Activated naive CD4-positive, alpha-beta T cell treated with anti-CD3 and anti-CD28 coated beads, Interleukin-2, amount 10 ng/mL, durations not matched to agents 7 days and 5 days (primary cell): ENCODE results near the gene CLIC1.

Experiments
- CTCF ChIA-PET: fragments of 350-600 bp; sonication (Branson Sonifier 250); formaldehyde crosslinking; loops from one replicate; lab custom pipeline; 2021; ENCODE audit warnings: antibody characterized with exemption; lab: Charles Lee
- DNase-seq: peaks from one replicate; pipeline ENCODE4 v3.0.0-alpha.2; 2020
- H3K27ac Mint-ChIP-seq: one replicate; pipeline ENCODE4 v1.8.0; 2021; ENCODE audit warnings: mild to moderate bottlenecking, moderate library complexity, mixed read lengths
- H3K27me3 Mint-ChIP-seq: one replicate; pipeline ENCODE4 v1.8.0; 2021; ENCODE audit warnings: mild to moderate bottlenecking, mixed read lengths
- H3K36me3 Mint-ChIP-seq: one replicate; pipeline ENCODE4 v1.8.0; 2021; ENCODE audit warnings: mixed read lengths
- H3K4me1 Mint-ChIP-seq: one replicate; pipeline ENCODE4 v1.8.0; 2021; ENCODE audit warnings: mixed read lengths
- H3K4me3 Mint-ChIP-seq: one replicate; pipeline ENCODE4 v1.8.0; 2021; ENCODE audit warnings: mild to moderate bottlenecking, moderate library complexity, mixed read lengths
- H3K9me3 Mint-ChIP-seq: one replicate; pipeline ENCODE4 v1.8.0; 2021; ENCODE audit warnings: mixed read lengths

The CLIC1 gene

GRCh38 chr6:31776485-31776988, 40.2 kb upstream of the CLIC1 start:
- Mint-ChIP-seq H3K27ac (peak overlapping the region; percentile 70), H3K4me3 (peak overlapping the region; percentile 23), H3K4me1 (peaks cover 49% of the 10 kb centered on the region), H3K36me3 (peaks cover 14% of the 10 kb centered on the region), H3K27me3 (peaks cover 5% of the 10 kb centered on the region), H3K9me3 (no peaks in the 10 kb centered on the region)
- CTCF ChIA-PET, result interaction anchor here (2.4 kb wide), 1 partner anchor 15 kb away, joined by 11 read pairs; no protein-coding TSS in a partner anchor
- no peak for DNase-seq

GRCh38 chr6:31775633-31776484, 39.5 kb upstream of the CLIC1 start:
- peaks cover 56% of the 10 kb centered on the region for H3K4me1 Mint-ChIP-seq
- CTCF ChIA-PET, result interaction anchor here (2.4 to 2.5 kb wide), 2 partner anchors 14 to 16 kb away, joined by 11 read pairs; no protein-coding TSS in a partner anchor
- H3K27ac Mint-ChIP-seq, result peak overlapping the region; percentile 70
- no peak for DNase-seq
- H3K36me3 Mint-ChIP-seq, result peaks cover 18% of the 10 kb centered on the region
- peaks cover 5% of the 10 kb centered on the region for H3K27me3 Mint-ChIP-seq
- peaks cover 3% of the 10 kb centered on the region for H3K9me3 Mint-ChIP-seq
- peak overlapping the region; percentile 28 for H3K4me3 Mint-ChIP-seq

- peaks cover 5% of the 10 kb centered on the region for H3K27me3 Mint-ChIP-seq
- H3K36me3 Mint-ChIP-seq, result peaks cover 13% of the 10 kb centered on the region
- CTCF ChIA-PET, result interaction anchor here (2.5 kb wide), 1 partner anchor 15 kb away, joined by 11 read pairs; no protein-coding TSS in a partner anchor
- no peak overlapping the region for H3K27ac Mint-ChIP-seq
- H3K9me3 Mint-ChIP-seq, result peaks cover 3% of the 10 kb centered on the region
- DNase-seq, result no peak
- no peak overlapping the region for H3K4me3 Mint-ChIP-seq
- H3K4me1 Mint-ChIP-seq, result peaks cover 62% of the 10 kb centered on the region
Measured at GRCh38 chr6:31775184-31775583, 38.9 kb upstream of the CLIC1 start.

GRCh38 chr6:31771992-31772358, 35.6 kb upstream of the CLIC1 start:
- H3K36me3 Mint-ChIP-seq, result peaks cover 7% of the 10 kb centered on the region
- peaks cover 5% of the 10 kb centered on the region for H3K27me3 Mint-ChIP-seq
- DNase-seq, result no peak
- CTCF ChIA-PET, result interaction anchor here (3.0 kb wide), 1 partner anchor 33 kb away, joined by 9 read pairs; the partner anchor contains the start of gene MSH5
- H3K27ac Mint-ChIP-seq, result peak overlapping the region; percentile 80
- peaks cover 3% of the 10 kb centered on the region for H3K9me3 Mint-ChIP-seq
- peaks cover 74% of the 10 kb centered on the region for H3K4me1 Mint-ChIP-seq
- no peak overlapping the region for H3K4me3 Mint-ChIP-seq

GRCh38 chr6:31770860-31771259, 34.5 kb upstream of the CLIC1 start:
- Mint-ChIP-seq H3K4me3 (no peak overlapping the region), H3K4me1 (peaks cover 62% of the 10 kb centered on the region)

GRCh38 chr6:31769684-31770371, 33.5 kb upstream of the CLIC1 start:
- CTCF ChIA-PET, result interaction anchor here (0.7 to 2.7 kb wide), 31 partner anchors 10 to 117 kb away, joined by 3 to 23 read pairs (median 5); partner anchors contain the start of genes ABHD16A, BAG6, CLIC1 and DDAH2
- H3K36me3 Mint-ChIP-seq, result peaks cover 9% of the 10 kb centered on the region
- DNase-seq, result peak; percentile 86
- peaks cover 52% of the 10 kb centered on the region for H3K4me1 Mint-ChIP-seq
- H3K27me3 Mint-ChIP-seq, result no peaks in the 10 kb centered on the region
- H3K27ac Mint-ChIP-seq, result peak overlapping the region; percentile 61
- peaks cover 3% of the 10 kb centered on the region for H3K9me3 Mint-ChIP-seq
- no peak overlapping the region for H3K4me3 Mint-ChIP-seq

More at GRCh38 chr6:31770860-31771259, 34.5 kb upstream of the CLIC1 start:
- CTCF ChIA-PET, result interaction anchor here (0.7 to 2.7 kb wide), 11 partner anchors 20 to 118 kb away, joined by 3 to 13 read pairs (median 7); partner anchors contain the start of genes BAG6, LY6G6C and VARS1
- Mint-ChIP-seq H3K9me3 (peaks cover 3% of the 10 kb centered on the region), H3K27ac (peak overlapping the region; percentile 39), H3K27me3 (peaks cover 5% of the 10 kb centered on the region), H3K36me3 (peaks cover 7% of the 10 kb centered on the region)
- DNase-seq, result no peak

- H3K36me3 Mint-ChIP-seq, result peaks cover 13% of the 10 kb centered on the region
- no peak overlapping the region for H3K4me3 Mint-ChIP-seq
- DNase-seq, result no peak
- H3K27ac Mint-ChIP-seq, result peak overlapping the region; percentile 52
- H3K9me3 Mint-ChIP-seq, result peaks cover 3% of the 10 kb centered on the region
- H3K4me1 Mint-ChIP-seq, result peaks cover 64% of the 10 kb centered on the region
- CTCF ChIA-PET, result interaction anchor here (0.8 to 2.7 kb wide), 16 partner anchors 9 to 116 kb away, joined by 3 to 23 read pairs (median 8); partner anchors contain the start of genes BAG6, CLIC1, DDAH2 and LY6G5C
- H3K27me3 Mint-ChIP-seq, result no peaks in the 10 kb centered on the region
Measured at GRCh38 chr6:31768363-31769257, 32.3 kb upstream of the CLIC1 start.

- no peaks in the 10 kb centered on the region for H3K27me3 Mint-ChIP-seq
- H3K27ac Mint-ChIP-seq, result no peak overlapping the region
- H3K4me3 Mint-ChIP-seq, result no peak overlapping the region
- peaks cover 20% of the 10 kb centered on the region for H3K36me3 Mint-ChIP-seq
- H3K4me1 Mint-ChIP-seq, result peaks cover 57% of the 10 kb centered on the region
- CTCF ChIA-PET, result no interaction called here
- H3K9me3 Mint-ChIP-seq, result peaks cover 3% of the 10 kb centered on the region
- DNase-seq, result no peak
Measured at GRCh38 chr6:31767096-31767645, 30.8 kb upstream of the CLIC1 start.

- DNase-seq, result no peak
- Mint-ChIP-seq H3K4me3 (no peak overlapping the region), H3K36me3 (peaks cover 21% of the 10 kb centered on the region), H3K27me3 (no peaks in the 10 kb centered on the region), H3K27ac (peak overlapping the region; percentile 49), H3K9me3 (no peaks in the 10 kb centered on the region), H3K4me1 (peaks cover 48% of the 10 kb centered on the region)
- CTCF ChIA-PET, result interaction anchor here (0.9 kb wide), 1 partner anchor 12 kb away, joined by 3 read pairs; no protein-coding TSS in a partner anchor
Measured at GRCh38 chr6:31765910-31766794, 29.8 kb upstream of the CLIC1 start.

- CTCF ChIA-PET, result interaction anchor here (0.9 kb wide), 1 partner anchor 13 kb away, joined by 3 read pairs; no protein-coding TSS in a partner anchor
- DNase-seq, result no peak
- no peak overlapping the region for H3K27ac Mint-ChIP-seq
- H3K4me1 Mint-ChIP-seq, result peaks cover 42% of the 10 kb centered on the region
- no peaks in the 10 kb centered on the region for H3K27me3 Mint-ChIP-seq
- no peak overlapping the region for H3K4me3 Mint-ChIP-seq
- H3K9me3 Mint-ChIP-seq, result no peaks in the 10 kb centered on the region
- peaks cover 27% of the 10 kb centered on the region for H3K36me3 Mint-ChIP-seq
Measured at GRCh38 chr6:31765559-31765909, 29.2 kb upstream of the CLIC1 start.

GRCh38 chr6:31764198-31764597, 27.9 kb upstream of the CLIC1 start:
- Mint-ChIP-seq H3K4me3 (no peak overlapping the region), H3K27me3 (no peaks in the 10 kb centered on the region), H3K4me1 (peaks cover 30% of the 10 kb centered on the region), H3K36me3 (peaks cover 34% of the 10 kb centered on the region), H3K9me3 (no peaks in the 10 kb centered on the region), H3K27ac (no peak overlapping the region)
- CTCF ChIA-PET, result no interaction called here
- no peak for DNase-seq

- CTCF ChIA-PET, result no interaction called here
- H3K9me3 Mint-ChIP-seq, result no peaks in the 10 kb centered on the region
- H3K4me1 Mint-ChIP-seq, result peaks cover 28% of the 10 kb centered on the region
- no peak overlapping the region for H3K27ac Mint-ChIP-seq
- no peaks in the 10 kb centered on the region for H3K27me3 Mint-ChIP-seq
- H3K36me3 Mint-ChIP-seq, result peaks cover 38% of the 10 kb centered on the region
- no peak for DNase-seq
- no peak overlapping the region for H3K4me3 Mint-ChIP-seq
Measured at GRCh38 chr6:31763619-31763940, 27.2 kb upstream of the CLIC1 start.
